ENCODE measurements around the gene TSC22D2. TPM values are rescaled to one million over a fixed set of nuclear protein-coding genes. Genes with fewer than 3 reads are reported as not detected.

The TSC22D2 gene
- total RNA-seq, 2 experiments from 2014 or later = 47.3 to 49.3 TPM

GRCh38 chr3:150407808-150408220 is 284 bp upstream of the TSC22D2 start:
- DNase-seq (no peak), ATAC-seq (ENCODE audit: poor library complexity) (no peak)
- Histone ChIP-seq H3K36me3 (ENCODE audit: insufficient read depth, low read length) (no peaks in the 10 kb centered on the region), H3K27ac (ENCODE audit: low read depth in 1 of 2, low read length in 2 of 2) (peak overlapping the region; percentile 86 to 98), H3K9me3 (ENCODE audit: control insufficient read depth in 1 of 2, insufficient read depth in 1 of 2, low read length in 2 of 2) (no peaks in the 10 kb centered on the region), H3K4me3 (ENCODE audit: low read length) (peak overlapping the region; percentile 93), H3K27me3 (ENCODE audit: control insufficient read depth in 1 of 2, insufficient read depth in 2 of 2, low read length in 2 of 2) (no peaks in the 10 kb centered on the region), H3K4me1 (ENCODE audit: insufficient read depth, low read length) (peaks cover 5% of the 10 kb centered on the region)
- Mint-ChIP-seq H3K4me1 (ENCODE audit: low read depth) (peaks cover 35% of the 10 kb centered on the region), H3K36me3 (ENCODE audit: low read depth) (peaks cover 31% of the 10 kb centered on the region), H3K4me3 (peak overlapping the region; percentile 100), H3K9me3 (no peaks in the 10 kb centered on the region), H3K27me3 (no peaks in the 10 kb centered on the region), H3K27ac (peak overlapping the region; percentile 94)
- TF ChIP-seq, protein P1, sequence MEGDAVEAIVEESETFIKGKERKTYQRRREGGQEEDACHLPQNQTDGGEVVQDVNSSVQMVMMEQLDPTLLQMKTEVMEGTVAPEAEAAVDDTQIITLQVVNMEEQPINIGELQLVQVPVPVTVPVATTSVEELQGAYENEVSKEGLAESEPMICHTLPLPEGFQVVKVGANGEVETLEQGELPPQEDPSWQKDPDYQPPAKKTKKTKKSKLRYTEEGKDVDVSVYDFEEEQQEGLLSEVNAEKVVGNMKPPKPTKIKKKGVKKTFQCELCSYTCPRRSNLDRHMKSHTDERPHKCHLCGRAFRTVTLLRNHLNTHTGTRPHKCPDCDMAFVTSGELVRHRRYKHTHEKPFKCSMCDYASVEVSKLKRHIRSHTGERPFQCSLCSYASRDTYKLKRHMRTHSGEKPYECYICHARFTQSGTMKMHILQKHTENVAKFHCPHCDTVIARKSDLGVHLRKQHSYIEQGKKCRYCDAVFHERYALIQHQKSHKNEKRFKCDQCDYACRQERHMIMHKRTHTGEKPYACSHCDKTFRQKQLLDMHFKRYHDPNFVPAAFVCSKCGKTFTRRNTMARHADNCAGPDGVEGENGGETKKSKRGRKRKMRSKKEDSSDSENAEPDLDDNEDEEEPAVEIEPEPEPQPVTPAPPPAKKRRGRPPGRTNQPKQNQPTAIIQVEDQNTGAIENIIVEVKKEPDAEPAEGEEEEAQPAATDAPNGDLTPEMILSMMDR (IDR thresholded peaks at IDR 0.05) = no peak
- intact Hi-C loops (cut with DNase I, micrococcal nuclease) = loop anchor here (2.0 to 10.0 kb wide), 7 partner anchors 23 to 593 kb away; partner anchors contain the start of genes ERICH6 (in 1 of the 2), PFN2 (in 1 of the 2), RNF13 (in 1 of the 2) and SELENOT (in 1 of the 2)
- CTCF ChIA-PET = interaction anchor here (0.9 to 1.7 kb wide), 6 partner anchors 17 to 600 kb away, joined by 3 to 7 read pairs (median 4); no protein-coding TSS in a partner anchor
- POLR2A ChIA-PET = interaction anchor here (1.0 to 4.9 kb wide), 20 partner anchors 10 to 594 kb away, joined by 3 to 98 read pairs (median 12); partner anchors contain the start of genes EIF2A, ERICH6, PFN2 and SELENOT

DNA sequence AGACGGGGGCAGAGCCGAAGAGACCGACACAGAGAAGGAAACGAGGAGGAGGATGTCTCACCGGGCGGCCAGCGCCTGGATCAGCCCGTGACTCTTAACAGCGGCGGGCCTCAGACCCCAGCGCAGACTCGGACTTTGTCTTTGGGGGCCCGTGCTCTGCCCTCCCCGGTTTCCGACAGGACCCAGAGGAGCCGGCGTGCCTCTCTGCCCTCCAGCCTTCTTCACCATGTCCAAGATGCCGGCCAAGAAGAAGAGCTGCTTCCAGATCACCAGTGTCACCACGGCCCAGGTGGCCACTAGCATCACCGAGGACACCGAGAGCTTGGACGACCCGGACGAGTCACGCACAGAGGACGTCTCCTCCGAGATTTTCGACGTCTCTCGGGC is 1.0 kb downstream of the TSC22D2 start:
- H3K27me3 ChIP-seq (ENCODE audit: control insufficient read depth in 1 of 2, insufficient read depth in 2 of 2, low read length in 2 of 2) = no peaks in the 10 kb centered on the region
- TF ChIP-seq, protein P1 (IDR thresholded peaks at IDR 0.05) = no peak
- POLR2A ChIA-PET = interaction anchor here (0.6 to 4.9 kb wide), 29 partner anchors 8 to 595 kb away, joined by 3 to 98 read pairs (median 5); partner anchors contain the start of genes EIF2A, ERICH6, PFN2 and SELENOT
- H3K36me3 Mint-ChIP-seq (ENCODE audit: low read depth) = peaks cover 35% of the 10 kb centered on the region
- no peaks in the 10 kb centered on the region for H3K9me3 Mint-ChIP-seq
- H3K4me1 ChIP-seq (ENCODE audit: insufficient read depth, low read length) = peaks cover 5% of the 10 kb centered on the region
- intact Hi-C loops (cut with DNase I, micrococcal nuclease) = loop anchor here (1.0 to 10.0 kb wide), 8 partner anchors 24 to 594 kb away; partner anchors contain the start of genes EIF2A (in 2 of the 2), SERP1 (in 2 of the 2), ERICH6 (in 1 of the 2) and PFN2 (in 1 of the 2)
- CTCF ChIA-PET = interaction anchor here (0.7 to 2.1 kb wide), 14 partner anchors 12 to 601 kb away, joined by 3 to 8 read pairs (median 4); no protein-coding TSS in a partner anchor
- H3K9me3 ChIP-seq (ENCODE audit: control insufficient read depth in 1 of 2, insufficient read depth in 1 of 2, low read length in 2 of 2) = no peaks in the 10 kb centered on the region
- no peak for ATAC-seq (ENCODE audit: poor library complexity)
- no peaks in the 10 kb centered on the region for H3K27me3 Mint-ChIP-seq
- peaks cover 46% of the 10 kb centered on the region for H3K4me1 Mint-ChIP-seq (ENCODE audit: low read depth)
- peak overlapping the region; percentile 100 for H3K4me3 Mint-ChIP-seq
- H3K36me3 ChIP-seq (ENCODE audit: insufficient read depth, low read length) = peaks cover 3% of the 10 kb centered on the region
- peak overlapping the region; percentile 94 for H3K27ac Mint-ChIP-seq
- peak overlapping the region; percentile 93 to 98 for H3K27ac ChIP-seq (ENCODE audit: low read depth in 1 of 2, low read length in 2 of 2)
- H3K4me3 ChIP-seq (ENCODE audit: low read length) = peak overlapping the region; percentile 93
- no peak for DNase-seq

GRCh38 chr3:150409512-150410310 is 1.6 kb downstream of the TSC22D2 start:
- peaks cover 7% of the 10 kb centered on the region for H3K4me1 ChIP-seq (ENCODE audit: insufficient read depth, low read length)
- ATAC-seq (ENCODE audit: poor library complexity) (peak; percentile 5), DNase-seq (peak; percentile 32 to 83 (median 49))
- no peaks in the 10 kb centered on the region for H3K9me3 Mint-ChIP-seq
- peaks cover 3% of the 10 kb centered on the region for H3K36me3 ChIP-seq (ENCODE audit: insufficient read depth, low read length)
- no peaks in the 10 kb centered on the region for H3K27me3 ChIP-seq (ENCODE audit: control insufficient read depth in 1 of 2, insufficient read depth in 2 of 2, low read length in 2 of 2)
- H3K4me3 ChIP-seq (ENCODE audit: low read length) = peak overlapping the region; percentile 93
- TF ChIP-seq, protein P1 (IDR thresholded peaks at IDR 0.05) = peak; percentile 44
- peak overlapping the region; percentile 100 for H3K4me3 Mint-ChIP-seq
- no peaks in the 10 kb centered on the region for H3K27me3 Mint-ChIP-seq
- intact Hi-C loops (cut with DNase I, micrococcal nuclease) = loop anchor here (1.0 to 10.0 kb wide), 13 partner anchors 25 to 793 kb away; partner anchors contain the start of genes EIF2A (in 2 of the 2), SERP1 (in 2 of the 2), ERICH6 (in 1 of the 2) and GPR171 (in 1 of the 2)
- peak overlapping the region; percentile 94 for H3K27ac Mint-ChIP-seq
- peak overlapping the region; percentile 93 to 98 for H3K27ac ChIP-seq (ENCODE audit: low read depth in 1 of 2, low read length in 2 of 2)
- H3K36me3 Mint-ChIP-seq (ENCODE audit: low read depth) = peaks cover 40% of the 10 kb centered on the region
- peaks cover 52% of the 10 kb centered on the region for H3K4me1 Mint-ChIP-seq (ENCODE audit: low read depth)
- H3K9me3 ChIP-seq (ENCODE audit: control insufficient read depth in 1 of 2, insufficient read depth in 1 of 2, low read length in 2 of 2) = no peaks in the 10 kb centered on the region
- CTCF ChIA-PET = interaction anchor here (0.6 to 2.1 kb wide), 16 partner anchors 10 to 351 kb away, joined by 3 to 8 read pairs (median 4); no protein-coding TSS in a partner anchor
- POLR2A ChIA-PET = interaction anchor here (1.1 to 4.9 kb wide), 18 partner anchors 8 to 439 kb away, joined by 3 to 98 read pairs (median 13); partner anchors contain the start of genes EIF2A, ERICH6, PFN2 and SELENOT

Measured in CD4-positive, alpha-beta T cell (primary cell).